Heart left ventricle (tissue), 16 donors: Measurements from ENCODE around the gene HSF2BP. TPM values are rescaled to one million over a fixed set of nuclear protein-coding genes. Genes with fewer than 3 reads are reported as not detected.
A peak's percentile ranks its signal among the peaks of the same experiment; 100 is the strongest.

Source experiments
- ATAC-seq, 4 donors: fragments of 200-7000 bp; cut with Tn5 transposase; one replicate each; pipeline ENCODE4 v1.9.1; 2020 to 2022; ENCODE audit warnings: moderate library complexity in 4 of 4, mild to moderate bottlenecking in 3 of 4, moderate number of reproducible peaks in 1 of 4
- DNase-seq, 5 donors: peaks; one replicate each; pipeline ENCODE4 v3.0.0-alpha.2; 2020
- H3K27ac ChIP-seq, 12 donors: fragments of 200-600 bp; sonication (generic) in 4 of 12; one replicate each; pipeline versions ENCODE4 v1.5.0 to v1.8.0; 2016 to 2022; ENCODE audit warnings: mild to moderate bottlenecking in 2 of 12
- H3K27me3 ChIP-seq, 9 donors: fragments of 200-600 bp; sonication (generic) in 2 of 9; one replicate each; pipeline versions ENCODE4 v1.5.1 to v1.8.0; 2016 to 2022; ENCODE audit warnings: mild to moderate bottlenecking in 3 of 9
- H3K36me3 ChIP-seq, 9 donors: fragments of 200-600 bp; sonication (generic) in 2 of 9; one replicate each; pipeline versions ENCODE4 v1.5.0 to v1.8.0; 2018 to 2022; ENCODE audit warnings: mild to moderate bottlenecking in 2 of 9
- H3K4me1 ChIP-seq, 12 donors: fragments of 200-600 bp; sonication (generic) in 4 of 12; one replicate each; pipeline versions ENCODE4 v1.5.0 to v1.8.0; 2016 to 2022; ENCODE audit warnings: mild to moderate bottlenecking in 3 of 12
- H3K4me3 ChIP-seq, 12 donors: fragments of 200-600 bp; sonication (generic) in 4 of 12; one replicate each; pipeline versions ENCODE4 v1.5.0 to v1.8.0; 2017 to 2022; ENCODE audit warnings: mild to moderate bottlenecking in 9 of 12, moderate library complexity in 4 of 12
- H3K9me3 ChIP-seq, 12 donors: fragments of 200-600 bp; sonication (generic) in 4 of 12; one replicate each; pipeline versions ENCODE4 v1.5.0 to v1.8.0; 2016 to 2022; ENCODE audit warnings: mild to moderate bottlenecking in 1 of 12
- POLR2A ChIP-seq, 2 donors: fragments of 450-650 bp; IDR thresholded peaks; one replicate each; pipeline ENCODE4 v1.6.1; 2017; ENCODE audit warnings: antibody characterized with exemption in 2 of 2, mild to moderate bottlenecking in 2 of 2, moderate library complexity in 2 of 2
- WGBS, 4 donors: extraction: QIAGEN DNeasy Blood & Tissue Kit in 2 of 4; methylation state at CpG; one replicate each; pipeline versions ENCODE4 v1.1.5 to v1.1.7; 2013 to 2018; 5-methylcytosine and 5-hydroxymethylcytosine counted together
- intact Hi-C, 10 donors: fragments of 100-400 bp; cut with DNase I; formaldehyde crosslinking; loops; one replicate each; pipeline versions ENCODE4 v1.11.1 to v1.14.2; 2022
- polyA plus RNA-seq, 2 donors: library from polyadenylated mRNA; stranded (reverse); fragments of 200-250 nt; gene quantifications; one replicate each; pipeline ENCODE4 v1.2.3, GENCODE V29; 2013
- total RNA-seq, 9 donors: library from RNA; depleted of rRNA in 2 of 9; stranded (reverse); fragments of >200 nt in 2 of 9; fragmentation: NEBNext Ultra II Directional in 3 of 9; extraction: Animal tissue kit (Norgen Biotek cat#: 25700) in 3 of 9; gene quantifications; one replicate each; pipeline versions ENCODE4 v1.1.0 to v1.2.4, GENCODE V29; 2016 to 2023
- TF ChIP-seq, protein P1 (sequence below), 12 donors: fragments of 200-600 bp; sonication (generic) in 4 of 12; IDR thresholded peaks; one replicate each; pipeline versions ENCODE4 v1.5.0 to v1.8.0; 2018 to 2022; ENCODE audit warnings: antibody characterized with exemption in 12 of 12, mild to moderate bottlenecking in 5 of 12
- donor health status: ischemic (EF 13 %, LVEDD 7.1; RV severe dilation, severe dysfunction).
- donor health status: healthy with polysubstance abuse.
- donor health status: DM: no; HTN: yes; CAD: no.
- donor health status: DM: no; HTN: no; CAD: no.
- donor health status: ischemic (EF 25% LVEDD 6.9; RV normal size, moderate dysfunction).
- donor health status: ischemic (EF 25% LVEDD 5.7; RV mildly dilated, moderate dysfunction).
- donor health status: healthy.
- donor health status: DM: yes; HTN: yes; CAD: no.
- donor health status: ischemic (EF 35%, LVEDD 5.7; RV mildly dilated, moderate dysfunction).
- donor health status: nonischemic (EF 11% LVEDD 7.7; RV severe dilation, severe dysfunction).
- donor health status: DM: yes; HTN: yes; CAD: no.
- donor health status: PGD.
- donor health status: ischemic (EF 29% LVEDD 5.4; RV normal size, mild dysfunction).
- donor health status: nonischemic (EF 23%, LVEDD 6.1; RV moderate dilation, normal function).

Gene HSF2BP
- total and polyA plus RNA-seq, 11 donors: 0.08 to 0.32 (median 0.19) TPM; not detected in 8

DNA sequence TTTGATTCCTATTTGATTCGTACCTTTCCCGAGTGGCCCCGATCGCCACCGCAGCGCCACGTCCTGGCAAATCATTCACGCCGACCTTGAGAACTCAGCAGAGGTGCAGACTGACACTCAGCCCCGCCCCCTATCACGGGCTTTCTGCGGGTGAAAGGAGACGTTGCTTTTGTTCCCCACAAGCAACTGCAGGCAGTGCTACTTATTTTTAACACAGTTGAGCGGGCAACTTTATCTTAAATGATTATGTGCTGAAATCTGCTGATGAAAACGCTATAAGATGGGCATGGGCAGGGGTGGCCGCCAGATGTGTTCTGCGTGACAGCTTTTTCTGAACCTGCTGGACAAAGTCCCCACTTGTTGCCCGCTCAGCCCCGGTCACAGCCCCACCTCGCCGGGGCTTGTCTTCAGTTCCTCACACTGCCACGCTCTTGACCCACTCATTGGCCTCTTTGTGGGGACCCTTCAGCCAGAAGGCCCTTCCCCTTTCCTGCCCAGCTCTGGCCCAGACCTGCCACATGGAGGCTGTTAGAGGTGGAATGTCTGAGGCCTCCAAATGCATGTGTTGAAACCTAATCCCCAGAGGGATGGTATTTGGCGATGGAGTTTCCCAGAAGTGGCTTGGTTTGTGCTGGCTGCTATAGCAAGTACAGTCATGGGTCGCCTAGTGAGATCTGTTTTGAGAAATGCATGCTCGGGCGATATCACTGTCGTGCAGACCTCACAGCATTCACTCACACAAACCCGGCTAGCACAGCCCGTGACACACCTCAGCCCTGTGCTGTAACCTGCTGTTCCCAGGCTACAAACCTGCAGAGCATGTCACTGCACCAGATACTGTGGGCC lies 44.0 kb upstream of the HSF2BP start:
- peak overlapping the region in 7 of 12 donors; percentile 1 to 37 (median 20) for H3K4me3 ChIP-seq
- H3K27me3 ChIP-seq: no peaks in the 10 kb centered on the region
- peak in 4 of 5 donors; percentile 43 to 82 (median 65) for DNase-seq
- WGBS, 4 donors: 30 to 44% (median 35%) methylated on average over 29 of the region's 29 CpGs
- H3K9me3 ChIP-seq: no peaks in the 10 kb centered on the region
- H3K4me1 ChIP-seq: peaks cover 0 to 21% (median 10%) of the 10 kb centered on the region in 12 donors
- intact Hi-C loops: loop anchor here in 2 of 10 donors (5.0 to 10.0 kb wide), 2 partner anchors 46 to 52 kb away; partner anchors contain the start of genes HSF2BP (in 1 of the 2) and RRP1B (in 1 of the 2)
- TF ChIP-seq, protein P1, sequence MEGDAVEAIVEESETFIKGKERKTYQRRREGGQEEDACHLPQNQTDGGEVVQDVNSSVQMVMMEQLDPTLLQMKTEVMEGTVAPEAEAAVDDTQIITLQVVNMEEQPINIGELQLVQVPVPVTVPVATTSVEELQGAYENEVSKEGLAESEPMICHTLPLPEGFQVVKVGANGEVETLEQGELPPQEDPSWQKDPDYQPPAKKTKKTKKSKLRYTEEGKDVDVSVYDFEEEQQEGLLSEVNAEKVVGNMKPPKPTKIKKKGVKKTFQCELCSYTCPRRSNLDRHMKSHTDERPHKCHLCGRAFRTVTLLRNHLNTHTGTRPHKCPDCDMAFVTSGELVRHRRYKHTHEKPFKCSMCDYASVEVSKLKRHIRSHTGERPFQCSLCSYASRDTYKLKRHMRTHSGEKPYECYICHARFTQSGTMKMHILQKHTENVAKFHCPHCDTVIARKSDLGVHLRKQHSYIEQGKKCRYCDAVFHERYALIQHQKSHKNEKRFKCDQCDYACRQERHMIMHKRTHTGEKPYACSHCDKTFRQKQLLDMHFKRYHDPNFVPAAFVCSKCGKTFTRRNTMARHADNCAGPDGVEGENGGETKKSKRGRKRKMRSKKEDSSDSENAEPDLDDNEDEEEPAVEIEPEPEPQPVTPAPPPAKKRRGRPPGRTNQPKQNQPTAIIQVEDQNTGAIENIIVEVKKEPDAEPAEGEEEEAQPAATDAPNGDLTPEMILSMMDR (IDR thresholded peaks at IDR 0.05): no peak
- no peak for TF ChIP-seq POLR2A (IDR thresholded peaks at IDR 0.05)
- H3K36me3 ChIP-seq: no peaks in the 10 kb centered on the region
- H3K27ac ChIP-seq: peak overlapping the region; percentile 5 to 84 (median 67)
- ATAC-seq: peak; percentile 65 to 80 (median 76)

DNA sequence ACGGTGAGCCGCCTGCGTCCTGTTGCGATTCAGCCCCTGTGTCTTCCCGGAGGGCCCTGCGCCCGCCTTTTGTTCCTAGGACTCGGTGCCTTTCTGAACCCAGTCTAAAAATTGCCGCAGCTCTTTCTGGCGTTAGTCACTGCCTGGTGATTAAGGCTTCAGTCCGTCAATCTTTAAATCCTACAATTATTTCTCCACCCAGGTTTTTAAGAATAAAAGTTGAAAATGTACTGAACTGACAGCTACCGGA lies 43.4 kb upstream of the HSF2BP start:
- no peak for DNase-seq
- ATAC-seq: peak in 3 of 4 donors; percentile 9 to 57 (median 49)

GRCh38 chr21:43701936-43702784 lies 42.9 kb upstream of the HSF2BP start:
- TF ChIP-seq, protein P1 (IDR thresholded peaks at IDR 0.05): no peak
- Histone ChIP-seq H3K9me3 (no peaks in the 10 kb centered on the region), H3K27me3 (no peaks in the 10 kb centered on the region), H3K4me3 (peak overlapping the region in 6 of 12 donors; percentile 13 to 37 (median 22)), H3K27ac (peak overlapping the region; percentile 5 to 84 (median 67)), H3K4me1 (peaks cover 0 to 21% (median 10%) of the 10 kb centered on the region in 12 donors), H3K36me3 (peaks cover 0 to 1% (median 0%) of the 10 kb centered on the region in 9 donors)
- ATAC-seq (peak in 3 of 4 donors; percentile 8 to 40 (median 15)), DNase-seq (no peak)
- intact Hi-C loops: loop anchor here in 2 of 10 donors (5.0 to 10.0 kb wide), 2 partner anchors 45 to 53 kb away; partner anchors contain the start of genes HSF2BP (in 1 of the 2) and RRP1B (in 1 of the 2)
- 60 to 70% (median 66%) methylated on average over 27 to 29 of the region's 29 CpGs for WGBS, 4 donors

More for the DNA sequence above, 43.4 kb upstream of the HSF2BP start:
- H3K36me3 ChIP-seq: no peaks in the 10 kb centered on the region
- H3K4me1 ChIP-seq: peaks cover 0 to 21% (median 10%) of the 10 kb centered on the region in 12 donors
- peak overlapping the region; percentile 5 to 84 (median 67) for H3K27ac ChIP-seq
- no peaks in the 10 kb centered on the region for H3K27me3 ChIP-seq
- TF ChIP-seq, protein P1 (IDR thresholded peaks at IDR 0.05): no peak
- no peak for TF ChIP-seq POLR2A (IDR thresholded peaks at IDR 0.05)
- intact Hi-C loops: loop anchor here in 2 of 10 donors (5.0 to 10.0 kb wide), 2 partner anchors 45 to 52 kb away; partner anchors contain the start of genes HSF2BP (in 1 of the 2) and RRP1B (in 1 of the 2)
- H3K9me3 ChIP-seq: no peaks in the 10 kb centered on the region
- 30 to 48% (median 41%) methylated on average over 4 to 12 of the region's 12 CpGs for WGBS, 4 donors
- peak overlapping the region in 7 of 12 donors; percentile 1 to 37 (median 20) for H3K4me3 ChIP-seq
